ENCODE measurements around the gene CLDN3. TPM values are rescaled to one million over a fixed set of nuclear protein-coding genes. Genes with fewer than 3 reads are reported as not detected.

Gene CLDN3
- total and polyA plus RNA-seq, 10 of the 15 experiments (the other 5 are each of a cell fraction or from before 2014, with no cell fraction given), result 0.05 TPM; not detected in 9

- H3K4me3 ChIP-seq, result no peak overlapping the region
- DNase-seq (ENCODE audit: low read depth, low spot score) (no peak), FAIRE-seq (no peak), ATAC-seq (no peak)
- no peaks in the 10 kb centered on the region for H3K9me3 ChIP-seq (replicated peaks; ENCODE audit: control insufficient read depth, insufficient read depth, low read length)
- ChIA-PET SMC1A (ENCODE audit: uncharacterized antibody, unreplicated experiment) (interaction anchor here (1.0 kb wide), 1 partner anchor 111 kb away, joined by 3 read pairs; no protein-coding TSS in a partner anchor), POLR2A (no interaction called here), RAD21 (ENCODE audit: unreplicated experiment) (interaction anchor here (0.7 to 2.0 kb wide), 2 partner anchors 23 to 67 kb away, joined by 3 to 4 read pairs; no protein-coding TSS in a partner anchor), CTCF (interaction anchor here (0.6 to 0.8 kb wide), 2 partner anchors 13 to 114 kb away, joined by 3 to 4 read pairs; no protein-coding TSS in a partner anchor)
- no peaks in the 10 kb centered on the region; the same call in 1 of the 2 replicates for H3K79me2 ChIP-seq (ENCODE audit: control insufficient read depth, insufficient read depth, low read length)
- 94% methylated on average over 7 of the region's 7 CpGs for WGBS (ENCODE audit: insufficient coverage, insufficient replicate concordance, low lambda C conversion rate, missing lambda C conversion rate)
- TF ChIP-seq EP300 (IDR thresholded peaks at IDR 0.05; ENCODE audit: borderline replicate concordance in 1 of 2, control insufficient read depth in 1 of 2, low read depth in 2 of 2, low read length in 2 of 2), result no peak
- no peak for TF ChIP-seq NR2C1 (IDR thresholded peaks at IDR 0.05)
- no peak for TF ChIP-seq ZNF592 (IDR thresholded peaks at IDR 0.05)
- no peak for TF ChIP-seq LARP7 (IDR thresholded peaks at IDR 0.05)
- no peak for TF ChIP-seq SIN3A (IDR thresholded peaks at IDR 0.05; ENCODE audit: low read depth, low read length)
- TF ChIP-seq, protein P1, sequence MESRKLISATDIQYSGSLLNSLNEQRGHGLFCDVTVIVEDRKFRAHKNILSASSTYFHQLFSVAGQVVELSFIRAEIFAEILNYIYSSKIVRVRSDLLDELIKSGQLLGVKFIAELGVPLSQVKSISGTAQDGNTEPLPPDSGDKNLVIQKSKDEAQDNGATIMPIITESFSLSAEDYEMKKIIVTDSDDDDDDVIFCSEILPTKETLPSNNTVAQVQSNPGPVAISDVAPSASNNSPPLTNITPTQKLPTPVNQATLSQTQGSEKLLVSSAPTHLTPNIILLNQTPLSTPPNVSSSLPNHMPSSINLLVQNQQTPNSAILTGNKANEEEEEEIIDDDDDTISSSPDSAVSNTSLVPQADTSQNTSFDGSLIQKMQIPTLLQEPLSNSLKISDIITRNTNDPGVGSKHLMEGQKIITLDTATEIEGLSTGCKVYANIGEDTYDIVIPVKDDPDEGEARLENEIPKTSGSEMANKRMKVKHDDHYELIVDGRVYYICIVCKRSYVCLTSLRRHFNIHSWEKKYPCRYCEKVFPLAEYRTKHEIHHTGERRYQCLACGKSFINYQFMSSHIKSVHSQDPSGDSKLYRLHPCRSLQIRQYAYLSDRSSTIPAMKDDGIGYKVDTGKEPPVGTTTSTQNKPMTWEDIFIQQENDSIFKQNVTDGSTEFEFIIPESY (IDR thresholded peaks at IDR 0.05), result no peak
- no peak for TF ChIP-seq CBX5 (IDR thresholded peaks at IDR 0.05; ENCODE audit: low read depth)
- no peak for TF ChIP-seq TCF7 (IDR thresholded peaks at IDR 0.05; ENCODE audit: borderline replicate concordance)
- no peak for TF ChIP-seq FOXK2 (IDR thresholded peaks at IDR 0.05)
- no peak for TF ChIP-seq CEBPZ (IDR thresholded peaks at IDR 0.05; ENCODE audit: low read depth, low read length)
- peaks cover 0 to 8% of the 10 kb centered on the region in 2 experiments; a peak in 3 of 4 replicates for H3K36me3 ChIP-seq (ENCODE audit: control insufficient read depth in 2 of 2, insufficient read depth in 2 of 2, low read length in 1 of 2)
- no peak overlapping the region for H3K27ac ChIP-seq (ENCODE audit: control insufficient read depth, insufficient read depth)
- no peaks in the 10 kb centered on the region for H4K20me1 ChIP-seq (ENCODE audit: control insufficient read depth, insufficient read depth)
- intact Hi-C loops (cut with micrococcal nuclease; ENCODE audit: unreplicated experiment) (no loop called here), in situ Hi-C loops (cut with MboI) (no loop called here)
- H3K4me1 ChIP-seq (ENCODE audit: control insufficient read depth, insufficient read depth, low read length), result no peaks in the 10 kb centered on the region; the same call in 1 of the 2 replicates
- BruUV-seq (replicated peaks), result no TSS peak
- no peak overlapping the region for H2AFZ ChIP-seq (ENCODE audit: control insufficient read depth, low read depth, low read length)
- no peak overlapping the region for H3K9ac ChIP-seq (ENCODE audit: control insufficient read depth, insufficient read depth, low read length)
- H3K4me2 ChIP-seq (ENCODE audit: control insufficient read depth, insufficient read depth), result no peak overlapping the region
- no peaks in the 10 kb centered on the region for H3K27me3 ChIP-seq (replicated peaks in 1 of 2; ENCODE audit: control insufficient read depth in 2 of 2, insufficient read depth in 2 of 2, low read length in 1 of 2)
Observed at GRCh38 chr7:73740212-73740611, 29.9 kb downstream of the CLDN3 start.

All from GM12878 (cell line).